Neural cell (in vitro differentiated cells): ENCODE data around the gene BSN. TPM values are rescaled to one million over a fixed set of nuclear protein-coding genes. Genes with fewer than 3 reads are reported as not detected.

Experiments
- H2AFZ ChIP-seq: fragments of 200-600, 300-800 bp; sonication (generic), shearing (Covaris generic); 2 replicates; pipeline ENCODE4 v1.6.0; 2014; ENCODE audit warnings: low read depth, mild to moderate bottlenecking, antibody characterized with exemption, low read length, moderate library complexity
- H3F3A ChIP-seq: fragments of 200-600 bp; shearing (Covaris generic); 2 replicates; pipeline ENCODE4 v1.6.1; 2016; ENCODE audit warnings: mild to moderate bottlenecking, moderate library complexity, mixed read lengths, antibody characterized with exemption, low read length; ENCODE audit not compliant: insufficient read depth, poor library complexity, severe bottlenecking
- H3K27ac ChIP-seq: fragments of 200-600, 300-800 bp; sonication (generic), shearing (Covaris generic); 2 replicates; pipeline ENCODE4 v1.5.1; 2014; ENCODE audit warnings: mild to moderate bottlenecking, low read length, moderate library complexity
- H3K27me3 ChIP-seq: fragments of 300-800, 200-600 bp; sonication (generic), shearing (Covaris generic); 2 replicates; pipeline ENCODE4 v1.6.0; 2014; ENCODE audit warnings: mild to moderate bottlenecking, low read depth, low read length, moderate library complexity; ENCODE audit not compliant: insufficient read depth
- H3K36me3 ChIP-seq: fragments of 300-800, 200-600 bp; sonication (generic), shearing (Covaris generic); 2 replicates; pipeline ENCODE4 v1.5.1; 2014; ENCODE audit warnings: mild to moderate bottlenecking, antibody characterized with exemption, low read length, moderate library complexity; ENCODE audit not compliant: insufficient read depth
- H3K4me2 ChIP-seq: fragments of 300-800, 200-600 bp; sonication (generic), shearing (Covaris generic); 2 replicates; pipeline ENCODE4 v1.6.0; 2014; ENCODE audit warnings: mild to moderate bottlenecking, low read length
- H3K4me3 ChIP-seq: fragments of 300-800, 200-600 bp; sonication (generic), shearing (Covaris generic); 2 replicates; pipeline ENCODE4 v1.5.1; 2014; ENCODE audit warnings: mild to moderate bottlenecking, low read length, moderate library complexity
- H3K79me2 ChIP-seq: fragments of 200-600 bp; shearing (Covaris generic); replicated peaks from 2 replicates; pipeline ENCODE4 v1.6.0; 2014; ENCODE audit warnings: mild to moderate bottlenecking, low read length, moderate library complexity; ENCODE audit not compliant: insufficient read depth
- H3K9ac ChIP-seq: fragments of 300-800, 200-600 bp; sonication (generic), shearing (Covaris generic); 2 replicates; pipeline ENCODE4 v1.6.1; 2016; ENCODE audit warnings: mild to moderate bottlenecking, low read length, mixed read lengths
- H3K9me2 ChIP-seq: fragments of 200-600 bp; shearing (Covaris generic); 2 replicates; pipeline ENCODE4 v1.6.1; 2016; ENCODE audit warnings: mild to moderate bottlenecking, low read length, mixed read lengths; ENCODE audit not compliant: insufficient read depth
- H3K9me3 ChIP-seq: fragments of 200-600, 300-800 bp; sonication (generic), shearing (Covaris generic); 2 replicates; pipeline ENCODE4 v1.6.1; 2016; ENCODE audit warnings: mild to moderate bottlenecking, mixed run types, low read length, moderate library complexity, mixed read lengths
- H4K20me1 ChIP-seq: fragments of 200-600 bp; shearing (Covaris generic); 2 replicates; pipeline ENCODE4 v1.6.1; 2016; ENCODE audit warnings: mild to moderate bottlenecking, mixed run types; ENCODE audit not compliant: insufficient read depth
- CTCF ChIP-seq: fragments of 450-650 bp; IDR thresholded peaks from 2 replicates; pipeline ENCODE4 v1.5.1; 2014; ENCODE audit warnings: antibody characterized with exemption, mild to moderate bottlenecking, moderate library complexity; ENCODE audit not compliant: poor library complexity, severe bottlenecking
- EP300 ChIP-seq: fragments of 450-650 bp; conservative IDR thresholded peaks from 2 replicates; pipeline ENCODE4 v1.6.1; 2014; ENCODE audit warnings: antibody characterized with exemption, mild to moderate bottlenecking, moderate library complexity; ENCODE audit not compliant: poor library complexity, severe bottlenecking
- EZH2 ChIP-seq: fragments of 200-600, 300-800 bp; shearing (Covaris generic), sonication (generic); IDR thresholded peaks from 2 replicates; pipeline ENCODE4 v1.6.1; 2014; ENCODE audit warnings: antibody characterized with exemption, low read length, borderline replicate concordance, mild to moderate bottlenecking; ENCODE audit not compliant: insufficient read depth, poor library complexity, severe bottlenecking
- MXI1 ChIP-seq: fragments of 450-650 bp; conservative IDR thresholded peaks from 2 replicates; pipeline ENCODE4 v1.6.1; 2014; ENCODE audit warnings: antibody characterized with exemption, mild to moderate bottlenecking; ENCODE audit not compliant: poor library complexity, severe bottlenecking
- POLR2AphosphoS5 ChIP-seq: IDR thresholded peaks from 2 replicates; pipeline ENCODE4 v1.6.1; 2012
- RAD21 ChIP-seq: fragments of 450-650 bp; conservative IDR thresholded peaks from 2 replicates; pipeline ENCODE4 v1.6.1; 2014; ENCODE audit warnings: antibody characterized with exemption, mild to moderate bottlenecking, moderate library complexity
- REST ChIP-seq: IDR thresholded peaks from 2 replicates; pipeline ENCODE4 v1.6.1; 2012; ENCODE audit warnings: borderline replicate concordance
- SMC3 ChIP-seq: fragments of 450-650 bp; conservative IDR thresholded peaks from 2 replicates; pipeline ENCODE4 v1.6.1; 2014; ENCODE audit warnings: antibody characterized with exemption, mild to moderate bottlenecking, moderate library complexity; ENCODE audit not compliant: poor library complexity
- TAF1 ChIP-seq: IDR thresholded peaks from 2 replicates; pipeline ENCODE4 v1.6.1; 2012; ENCODE audit warnings: low read depth
- polyA plus RNA-seq: library from polyadenylated mRNA; depleted of rRNA; stranded (reverse); fragments of >200 nt; gene quantifications from 2 replicates; pipeline ENCODE4 v1.2.3, GENCODE V29; 2014

The BSN gene
- polyA plus RNA-seq, 1 donor from 2014 or later: 2.0 TPM

- H3K36me3 ChIP-seq: no peaks in the 10 kb centered on the region
Measured at GRCh38 chr3:49649576-49649975, 95.3 kb downstream of the BSN start.

GRCh38 chr3:49650177-49650576 is 95.9 kb downstream of the BSN start:
- no peak overlapping the region for H3K4me2 ChIP-seq
- H3K27me3 ChIP-seq: no peaks in the 10 kb centered on the region
- no peaks in the 10 kb centered on the region for H3K79me2 ChIP-seq
- no peak overlapping the region for H3K27ac ChIP-seq
- no peaks in the 10 kb centered on the region for H4K20me1 ChIP-seq
- TF ChIP-seq SMC3: no peak
- no peaks in the 10 kb centered on the region for H3K36me3 ChIP-seq
- H3K4me3 ChIP-seq: no peak overlapping the region
- H3F3A ChIP-seq: no peaks in the 10 kb centered on the region
- no peak overlapping the region for H3K9ac ChIP-seq
- H3K9me3 ChIP-seq: no peaks in the 10 kb centered on the region
- no peak overlapping the region for H2AFZ ChIP-seq
- H3K9me2 ChIP-seq: no peaks in the 10 kb centered on the region

More at GRCh38 chr3:49649576-49649975, 95.3 kb downstream of the BSN start:
- H3F3A ChIP-seq: no peaks in the 10 kb centered on the region
- H3K79me2 ChIP-seq: no peaks in the 10 kb centered on the region
- no peaks in the 10 kb centered on the region for H3K27me3 ChIP-seq
- no peak overlapping the region for H2AFZ ChIP-seq
- no peak overlapping the region for H3K27ac ChIP-seq
- TF ChIP-seq MXI1 (no peak), RAD21 (no peak), EP300 (no peak), REST (no peak), TAF1 (no peak), EZH2 (no peak), POLR2AphosphoS5 (no peak), SMC3 (no peak), CTCF (no peak)
- H3K9ac ChIP-seq: no peak overlapping the region
- no peak overlapping the region for H3K4me3 ChIP-seq
- H3K9me3 ChIP-seq: no peaks in the 10 kb centered on the region
- no peaks in the 10 kb centered on the region for H4K20me1 ChIP-seq
- H3K4me2 ChIP-seq: no peak overlapping the region
- H3K9me2 ChIP-seq: no peaks in the 10 kb centered on the region

- no peaks in the 10 kb centered on the region for H3K27me3 ChIP-seq
- H3K4me3 ChIP-seq: no peak overlapping the region
- H3K27ac ChIP-seq: no peak overlapping the region
- H3K36me3 ChIP-seq: no peaks in the 10 kb centered on the region
- no peak overlapping the region for H3K9ac ChIP-seq
- no peak overlapping the region for H2AFZ ChIP-seq
- no peak overlapping the region for H3K4me2 ChIP-seq
- no peaks in the 10 kb centered on the region for H3F3A ChIP-seq
- no peaks in the 10 kb centered on the region for H4K20me1 ChIP-seq
- H3K9me3 ChIP-seq: no peaks in the 10 kb centered on the region
- TF ChIP-seq EP300 (no peak), SMC3 (no peak), RAD21 (no peak), TAF1 (no peak), CTCF (no peak), REST (no peak), EZH2 (no peak), POLR2AphosphoS5 (no peak), MXI1 (no peak)
- no peaks in the 10 kb centered on the region for H3K79me2 ChIP-seq
- H3K9me2 ChIP-seq: no peaks in the 10 kb centered on the region
Measured at GRCh38 chr3:49650637-49651036, 96.4 kb downstream of the BSN start.
